ENCODE data around the gene MT1E.
"Not testable (repeated sequence)": the region's sequence is repeated elsewhere in the genome, so short reads cannot be mapped to it uniquely, and the experiment has no call there.

The MT1E gene

GRCh38 chr16:56617212-56618085 lies 8.1 kb upstream of the MT1E start:
- DNase-seq (ENCODE audit: low read depth) = no peak
- no peak for TF ChIP-seq CTCF (IDR thresholded peaks at IDR 0.05; ENCODE audit: control insufficient read depth, extremely low read depth, insufficient read depth)
- no peak overlapping the region for H3K4me3 ChIP-seq (ENCODE audit: low read depth, low read length)

DNA sequence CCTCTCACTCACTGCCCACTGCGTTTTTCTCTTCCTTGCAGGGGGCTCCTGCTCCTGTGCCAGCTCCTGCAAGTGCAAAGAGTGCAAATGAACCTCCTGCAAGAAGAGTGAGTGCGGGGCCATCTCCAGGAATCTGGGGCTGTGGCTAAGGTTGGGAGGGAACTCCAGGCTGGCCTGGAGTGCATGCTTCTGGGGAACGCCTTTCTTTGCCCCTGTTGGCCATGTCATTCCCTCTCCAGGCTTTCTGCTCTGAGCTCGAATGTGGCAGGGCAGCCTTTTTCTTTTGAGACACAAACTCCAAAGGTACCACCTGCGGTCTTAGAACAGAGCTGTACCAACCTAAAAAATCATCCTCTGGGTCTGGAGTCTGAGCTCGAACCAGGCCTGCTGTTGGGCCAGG lies 7.4 kb upstream of the MT1E start:
- no peak for TF ChIP-seq CTCF (IDR thresholded peaks at IDR 0.05; ENCODE audit: control insufficient read depth, extremely low read depth, insufficient read depth)
- no peak overlapping the region for H3K4me3 ChIP-seq (ENCODE audit: low read depth, low read length)
- no peak for DNase-seq (ENCODE audit: low read depth)

DNA sequence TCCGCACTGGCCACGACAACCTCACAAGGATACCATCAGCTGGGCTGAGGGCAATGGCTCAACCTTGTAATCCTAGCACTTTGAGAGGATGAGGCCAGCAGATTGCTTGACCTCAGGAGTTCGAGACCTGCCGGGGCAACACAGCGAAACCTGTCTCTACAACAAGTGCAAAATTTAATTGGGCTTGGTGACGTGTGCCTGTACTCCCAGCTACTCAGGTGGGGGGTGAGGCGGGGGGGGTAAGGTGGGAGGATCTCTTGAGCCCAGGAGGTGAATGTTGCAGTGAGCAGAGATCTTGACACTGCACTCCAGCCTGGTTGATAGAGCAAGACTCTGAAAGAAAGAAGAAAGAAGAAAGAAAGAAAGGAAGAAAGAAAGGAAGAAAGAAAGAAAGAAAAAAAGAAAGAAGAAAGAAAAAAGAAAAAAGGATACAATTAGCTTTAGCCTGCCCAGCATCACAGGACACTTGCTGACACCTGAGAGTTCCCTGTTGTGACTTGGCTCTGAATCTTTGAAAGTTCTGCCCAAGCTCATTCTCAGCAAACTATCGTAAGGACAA lies 5.2 kb upstream of the MT1E start:
- no peak for DNase-seq (ENCODE audit: low read depth)
- no peak for TF ChIP-seq CTCF (IDR thresholded peaks at IDR 0.05; ENCODE audit: control insufficient read depth, extremely low read depth, insufficient read depth)
- H3K4me3 ChIP-seq (ENCODE audit: low read depth, low read length) = no peak overlapping the region

GRCh38 chr16:56621665-56622445 lies 3.7 kb upstream of the MT1E start:
- not testable (repeated sequence) for H3K4me3 ChIP-seq (ENCODE audit: low read depth, low read length)

GRCh38 chr16:56623184-56623583 lies 2.4 kb upstream of the MT1E start:
- H3K4me3 ChIP-seq (ENCODE audit: low read depth, low read length); DNase-seq (ENCODE audit: low read depth): not testable (repeated sequence)

More at GRCh38 chr16:56621665-56622445, 3.7 kb upstream of the MT1E start:
- DNase-seq (ENCODE audit: low read depth) = not testable (repeated sequence)

GRCh38 chr16:56623637-56624036 lies 1.9 kb upstream of the MT1E start:
- no peak for TF ChIP-seq CTCF (IDR thresholded peaks at IDR 0.05; ENCODE audit: control insufficient read depth, extremely low read depth, insufficient read depth)
- H3K4me3 ChIP-seq (ENCODE audit: low read depth, low read length) = no peak overlapping the region
- no peak for DNase-seq (ENCODE audit: low read depth)

GRCh38 chr16:56625943-56626654 lies 518 bp downstream of the MT1E start:
- no peak overlapping the region for H3K4me3 ChIP-seq (ENCODE audit: low read depth, low read length)
- no peak for DNase-seq (ENCODE audit: low read depth)
- no peak for TF ChIP-seq CTCF (IDR thresholded peaks at IDR 0.05; ENCODE audit: control insufficient read depth, extremely low read depth, insufficient read depth)

Data from LNCaP clone FGC (cell line).